Measurements from ENCODE around the gene NUP93.
"Not testable (repeated sequence)": the region's sequence is repeated elsewhere in the genome, so short reads cannot be mapped to it uniquely, and the experiment has no call there.

The NUP93 gene

GRCh38 chr16:56876048-56876447 is 146.1 kb downstream of the NUP93 start:
- no peak for DNase-seq

- no peak for DNase-seq
Measured at GRCh38 chr16:56877486-56878182, 147.7 kb downstream of the NUP93 start.

GRCh38 chr16:56878282-56878854 is 148.4 kb downstream of the NUP93 start:
- DNase-seq = no peak

GRCh38 chr16:56879276-56879675 is 149.3 kb downstream of the NUP93 start:
- DNase-seq = no peak

- no peak for DNase-seq
Measured at GRCh38 chr16:56880176-56880575, 150.2 kb downstream of the NUP93 start.

- no peak for DNase-seq
Measured at GRCh38 chr16:56880685-56881084, 150.8 kb downstream of the NUP93 start.

- DNase-seq = no peak
Measured at GRCh38 chr16:56882077-56882800, 152.3 kb downstream of the NUP93 start.

GRCh38 chr16:56883586-56883985 is 153.7 kb downstream of the NUP93 start:
- DNase-seq = no peak

GRCh38 chr16:56884026-56884582 is 154.2 kb downstream of the NUP93 start:
- no peak for DNase-seq

GRCh38 chr16:56884929-56885328 is 155.0 kb downstream of the NUP93 start:
- DNase-seq = not testable (repeated sequence)

- no peak for DNase-seq
Measured at GRCh38 chr16:56885446-56886162, 155.7 kb downstream of the NUP93 start.

GRCh38 chr16:56886296-56886695 is 156.4 kb downstream of the NUP93 start:
- no peak for DNase-seq

GRCh38 chr16:56886826-56887225 is 156.9 kb downstream of the NUP93 start:
- DNase-seq = no peak

- DNase-seq = no peak
Measured at GRCh38 chr16:56888806-56889205, 158.9 kb downstream of the NUP93 start.

GRCh38 chr16:56889206-56889605 is 159.3 kb downstream of the NUP93 start:
- no peak for DNase-seq

GRCh38 chr16:56891685-56892084 is 161.8 kb downstream of the NUP93 start:
- DNase-seq = no peak

- no peak for DNase-seq
Measured at GRCh38 chr16:56892705-56893104, 162.8 kb downstream of the NUP93 start.

GRCh38 chr16:56894331-56894917 is 164.5 kb downstream of the NUP93 start:
- DNase-seq = no peak

- no peak for DNase-seq
Measured at GRCh38 chr16:56895813-56896212, 165.9 kb downstream of the NUP93 start.

GRCh38 chr16:56896244-56896643 is 166.3 kb downstream of the NUP93 start:
- DNase-seq = no peak

- peak; percentile 1 for DNase-seq
Measured at GRCh38 chr16:56897026-56897799, 167.3 kb downstream of the NUP93 start.

- no peak for DNase-seq
Measured at GRCh38 chr16:56898847-56899246, 168.9 kb downstream of the NUP93 start.

Data from NCI-H345 (cell line).